HCT116 (cell line): ENCODE measurements around the gene MT4. TPM values are rescaled to one million over a fixed set of nuclear protein-coding genes. Genes with fewer than 3 reads are reported as not detected.

ENCODE experiments used
- ATAC-seq: fragments of 200-7000 bp; cut with Tn5 transposase; 2 replicates; pipeline ENCODE4 v1.9.1; 2020; ENCODE audit warnings: mild to moderate bottlenecking, moderate library complexity
- BruUV-seq: library from RNA; stranded (reverse); fragments of 400-500 nt; replicated peaks from 2 replicates; lab custom pipeline; 2021; lab: Mats Ljungman, UMichigan
- CTCF ChIA-PET: fragments of 300-600 bp; sonication (Branson Sonifier 250); formaldehyde crosslinking; loops from one replicate; lab custom pipeline; 2021; ENCODE audit warnings: antibody characterized with exemption; lab: Charles Lee
- POLR2A ChIA-PET: fragments of 300-600, 350-600 bp; sonication (Branson Sonifier 250); formaldehyde crosslinking; loops from one replicate; lab custom pipeline; 2021; ENCODE audit warnings: antibody characterized with exemption; lab: Charles Lee
- RAD21 ChIA-PET, 2 experiments: fragments of 300-600 bp; sonication (Branson Sonifier 250); formaldehyde crosslinking; loops; one replicate each; lab custom pipeline; 2023; ENCODE audit warnings: low total read pairs in 2 of 2; ENCODE audit not compliant: uncharacterized antibody in 2 of 2, unreplicated experiment in 2 of 2, low non-redundant PET in 1 of 2; lab: Charles Lee
- DNase-seq: peaks from one replicate; pipeline ENCODE4 v3.0.0-alpha.2; 2010; ENCODE audit warnings: low read depth, low spot score
- H2AFZ ChIP-seq: fragments of 200-600 bp; shearing (Covaris generic), sonication (generic); 2 replicates; pipeline ENCODE4 v1.6.1; 2017; ENCODE audit warnings: low read depth, mixed run types, mixed read lengths, antibody characterized with exemption, low read length; ENCODE audit not compliant: poor library complexity, severe bottlenecking
- H3K27ac ChIP-seq: 2 replicates; pipeline ENCODE4 v1.5.1; 2012; ENCODE audit warnings: low read depth, low read length
- H3K27me3 ChIP-seq: fragments of 200-600 bp; sonication (generic); 2 replicates; pipeline ENCODE4 v1.6.1; 2016; ENCODE audit warnings: mixed run types, low read length, mixed read lengths; ENCODE audit not compliant: insufficient read depth
- H3K36me3 ChIP-seq, 2 experiments: fragments of 200-500 bp in 1 of 2; fragments of 200-600 bp in 1 of 2; sonication (Bioruptor generic) in 1 of 2; sonication (generic) in 1 of 2; 2 replicates each; pipeline versions ENCODE4 v1.5.1 to v1.6.1; 2014 to 2016; ENCODE audit warnings: low read length in 2 of 2, inconsistent platforms in 1 of 2, mixed read lengths in 1 of 2, mixed run types in 1 of 2; ENCODE audit not compliant: insufficient read depth in 2 of 2, control insufficient read depth in 1 of 2
- H3K4me1 ChIP-seq, 2 experiments: fragments of 200-600 bp in 1 of 2; sonication (generic) in 1 of 2; 2 replicates each; pipeline versions ENCODE4 v1.5.1 to v1.6.1; 2012 to 2017; ENCODE audit warnings: low read length in 2 of 2, inconsistent platforms in 1 of 2, mild to moderate bottlenecking in 1 of 2, mixed read lengths in 1 of 2, mixed run types in 1 of 2, moderate library complexity in 1 of 2; ENCODE audit not compliant: insufficient read depth in 2 of 2, control insufficient read depth in 1 of 2
- H3K4me2 ChIP-seq: fragments of 200-600 bp; sonication (generic); 2 replicates; pipeline ENCODE4 v1.6.1; 2017; ENCODE audit warnings: mixed run types, low read length, mixed read lengths
- H3K4me3 ChIP-seq, 2 experiments: fragments of 200-600 bp in 1 of 2; sonication (generic) in 1 of 2; replicated peaks in 1 of 2; 2 replicates each; pipeline ENCODE4 v1.5.1; 2011 to 2016; ENCODE audit warnings: low read length in 2 of 2, control low read depth in 1 of 2, low read depth in 1 of 2, mild to moderate bottlenecking in 1 of 2, mixed read lengths in 1 of 2, mixed run types in 1 of 2
- H3K79me2 ChIP-seq: fragments of 200-600 bp; sonication (generic); 2 replicates; pipeline ENCODE4 v1.6.1; 2017; ENCODE audit warnings: mild to moderate bottlenecking, mixed run types, low read length, moderate library complexity, mixed read lengths; ENCODE audit not compliant: insufficient read depth
- H3K9ac ChIP-seq: fragments of 200-600 bp; sonication (generic); 2 replicates; pipeline ENCODE4 v1.6.1; 2016; ENCODE audit warnings: low read length, mixed read lengths
- H3K9me2 ChIP-seq: fragments of 200-600 bp; sonication (generic), shearing (Covaris generic); 2 replicates; pipeline ENCODE4 v1.6.1; 2017; ENCODE audit warnings: mixed run types, mild to moderate bottlenecking, moderate library complexity; ENCODE audit not compliant: insufficient read depth
- H3K9me3 ChIP-seq, 2 experiments: fragments of 200-500 bp in 1 of 2; fragments of 200-600 bp in 1 of 2; sonication (Bioruptor generic) in 1 of 2; sonication (generic) in 1 of 2; 2 replicates each; pipeline ENCODE4 v1.6.1; 2014 to 2017; ENCODE audit warnings: low read length in 2 of 2, mixed read lengths in 2 of 2, inconsistent platforms in 1 of 2, low read depth in 1 of 2, mild to moderate bottlenecking in 1 of 2, mixed run types in 1 of 2, moderate library complexity in 1 of 2; ENCODE audit not compliant: control insufficient read depth in 1 of 2, insufficient read depth in 1 of 2
- H4K20me1 ChIP-seq: fragments of 200-600 bp; sonication (generic), shearing (Covaris generic); 2 replicates; pipeline ENCODE4 v1.6.1; 2017; ENCODE audit warnings: mixed run types, mild to moderate bottlenecking, moderate library complexity; ENCODE audit not compliant: insufficient read depth
- ATF3 ChIP-seq: IDR thresholded peaks from 2 replicates; pipeline ENCODE4 v1.6.1; 2012
- EZH2phosphoT487 ChIP-seq: fragments of 200-600 bp; IDR thresholded peaks from 2 replicates; pipeline ENCODE4 v1.6.1; 2018; ENCODE audit warnings: antibody characterized with exemption, borderline replicate concordance
- JUND ChIP-seq: IDR thresholded peaks from 2 replicates; pipeline ENCODE4 v1.6.1; 2012
- SIN3A ChIP-seq: IDR thresholded peaks from 2 replicates; pipeline ENCODE4 v1.6.1; 2012; ENCODE audit warnings: low read depth
- TCF7L2 ChIP-seq: IDR thresholded peaks from 2 replicates; pipeline ENCODE4 v1.7.0; 2011; ENCODE audit warnings: borderline replicate concordance, inconsistent platforms; ENCODE audit not compliant: insufficient read depth, insufficient read length; ENCODE audit errors: extremely low read depth
- ZBTB33 ChIP-seq: IDR thresholded peaks from 2 replicates; pipeline ENCODE4 v1.6.1; 2011; ENCODE audit warnings: mild to moderate bottlenecking, low read length, moderate library complexity; ENCODE audit not compliant: insufficient replicate concordance; ENCODE audit errors: extremely low read depth
- ZFX ChIP-seq: fragments of 450-650 bp; IDR thresholded peaks from 2 replicates; pipeline ENCODE4 v1.6.1; 2017
- ZNF274 ChIP-seq: fragments of 200-500 bp; sonication (Bioruptor generic); IDR thresholded peaks from 2 replicates; pipeline ENCODE4 v1.6.1; 2014; ENCODE audit warnings: mild to moderate bottlenecking, low read depth, low read length, inconsistent platforms
- intact Hi-C: fragments of 100-400 bp; cut with micrococcal nuclease; formaldehyde crosslinking; loops from 2 replicates; pipeline ENCODE4 v1.10.0; 2022
- total RNA-seq: library from RNA; stranded (reverse); gene quantifications from one replicate; pipeline ENCODE4 v1.2.1, GENCODE V29; 2021; ENCODE audit not compliant: unreplicated experiment

Gene MT4
- total RNA-seq, 1 experiment from 2014 or later, result not detected

GRCh38 chr16:56549744-56550385, 15.0 kb upstream of the MT4 start:
- H2AFZ ChIP-seq, result no peak overlapping the region
- TF ChIP-seq EZH2phosphoT487 (no peak), ZFX (no peak), TCF7L2 (no peak), SIN3A (no peak), ZBTB33 (no peak), JUND (no peak), ATF3 (no peak), ZNF274 (no peak)
- TF ChIP-seq, all 23 proteins: peak for 0
- Histone ChIP-seq H3K27me3 (peaks cover 8% of the 10 kb centered on the region; the same call in 1 of the 2 replicates), H3K9me2 (no peaks in the 10 kb centered on the region), H3K79me2 (no peaks in the 10 kb centered on the region), H4K20me1 (no peaks in the 10 kb centered on the region), H3K9me3 (no peaks in the 10 kb centered on the region), H3K27ac (no peak overlapping the region), H3K36me3 (no peaks in the 10 kb centered on the region), H3K4me3 (no peak overlapping the region), H3K9ac (no peak overlapping the region), H3K4me1 (peaks cover 13 to 23% of the 10 kb centered on the region in 2 experiments; a peak in 3 of 4 replicates), H3K4me2 (no peak overlapping the region)
- ChIA-PET RAD21 (no interaction called here), CTCF (no interaction called here), POLR2A (no interaction called here)
- no peak for ATAC-seq
- no TSS peak for BruUV-seq
- intact Hi-C loops, result no loop called here
- no peak for DNase-seq
